Choroid plexus epithelial cell (primary cell): ENCODE results near the gene ZFAND2A.
"Not testable (repeated sequence)": the region's sequence is repeated elsewhere in the genome, so short reads cannot be mapped to it uniquely, and the experiment has no call there.

Experiments used
- DNase-seq: peaks from one replicate; pipeline ENCODE4 v3.0.0-alpha.2; 2010; ENCODE audit warnings: low read depth
- H3K4me3 ChIP-seq: 2 replicates; pipeline ENCODE4 v1.5.1; 2011; ENCODE audit warnings: low read depth, mild to moderate bottlenecking, control low read depth, low read length, moderate library complexity
- TF ChIP-seq, protein P1 (sequence below): conservative IDR thresholded peaks from 2 replicates; pipeline ENCODE4 v1.5.1; 2011; ENCODE audit warnings: low read depth, mild to moderate bottlenecking, control low read depth, inconsistent platforms, low read length, moderate library complexity

The ZFAND2A gene

DNA sequence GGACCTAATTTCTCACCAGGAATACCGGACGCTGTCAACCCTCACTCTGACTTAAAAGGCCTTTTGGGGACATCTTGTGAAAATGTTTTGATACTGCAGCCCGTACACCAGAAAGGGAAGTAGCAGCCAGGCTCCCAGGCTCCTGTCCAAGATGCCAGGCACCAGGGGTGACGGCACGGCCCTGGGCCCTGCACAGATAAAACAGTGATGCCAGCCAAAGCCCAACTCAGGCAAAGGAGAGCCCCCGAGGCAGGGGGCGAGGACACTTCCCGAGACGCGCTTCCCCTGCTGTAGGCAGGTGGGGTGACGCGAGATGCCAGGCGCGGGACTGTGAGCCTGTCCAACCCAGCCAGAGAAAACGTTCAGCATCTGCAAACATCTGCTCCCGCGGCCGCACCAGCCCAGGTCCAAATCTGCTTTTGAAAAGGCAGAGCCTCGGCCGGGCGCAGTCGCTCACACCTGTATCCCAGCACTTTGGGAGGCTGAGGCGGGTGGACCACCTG lies 15.7 kb downstream of the ZFAND2A start:
- TF ChIP-seq, protein P1, sequence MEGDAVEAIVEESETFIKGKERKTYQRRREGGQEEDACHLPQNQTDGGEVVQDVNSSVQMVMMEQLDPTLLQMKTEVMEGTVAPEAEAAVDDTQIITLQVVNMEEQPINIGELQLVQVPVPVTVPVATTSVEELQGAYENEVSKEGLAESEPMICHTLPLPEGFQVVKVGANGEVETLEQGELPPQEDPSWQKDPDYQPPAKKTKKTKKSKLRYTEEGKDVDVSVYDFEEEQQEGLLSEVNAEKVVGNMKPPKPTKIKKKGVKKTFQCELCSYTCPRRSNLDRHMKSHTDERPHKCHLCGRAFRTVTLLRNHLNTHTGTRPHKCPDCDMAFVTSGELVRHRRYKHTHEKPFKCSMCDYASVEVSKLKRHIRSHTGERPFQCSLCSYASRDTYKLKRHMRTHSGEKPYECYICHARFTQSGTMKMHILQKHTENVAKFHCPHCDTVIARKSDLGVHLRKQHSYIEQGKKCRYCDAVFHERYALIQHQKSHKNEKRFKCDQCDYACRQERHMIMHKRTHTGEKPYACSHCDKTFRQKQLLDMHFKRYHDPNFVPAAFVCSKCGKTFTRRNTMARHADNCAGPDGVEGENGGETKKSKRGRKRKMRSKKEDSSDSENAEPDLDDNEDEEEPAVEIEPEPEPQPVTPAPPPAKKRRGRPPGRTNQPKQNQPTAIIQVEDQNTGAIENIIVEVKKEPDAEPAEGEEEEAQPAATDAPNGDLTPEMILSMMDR, result peak; percentile 35
- H3K4me3 ChIP-seq, result no peak overlapping the region
- peak; percentile 54 for DNase-seq

DNA sequence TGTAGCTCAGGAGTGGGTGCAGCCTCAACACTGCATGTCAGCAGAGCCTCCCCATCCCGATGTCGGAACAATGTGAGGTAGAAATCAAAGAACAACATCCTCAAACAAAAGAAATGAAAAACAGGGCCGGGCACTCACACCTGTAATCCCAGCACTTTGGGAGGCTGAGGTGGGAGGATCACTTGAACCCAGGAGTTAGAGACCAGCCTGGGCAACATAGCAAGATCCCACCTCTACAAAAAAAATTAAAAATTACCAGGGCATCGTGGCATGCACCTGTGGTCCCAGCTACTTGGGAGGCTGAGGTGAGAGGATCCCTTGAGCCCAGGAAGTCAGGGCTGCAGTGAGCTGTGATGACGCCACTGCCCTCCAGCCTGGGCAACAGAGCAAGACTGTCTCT lies 17.0 kb downstream of the ZFAND2A start:
- H3K4me3 ChIP-seq, DNase-seq: not testable (repeated sequence)

DNA sequence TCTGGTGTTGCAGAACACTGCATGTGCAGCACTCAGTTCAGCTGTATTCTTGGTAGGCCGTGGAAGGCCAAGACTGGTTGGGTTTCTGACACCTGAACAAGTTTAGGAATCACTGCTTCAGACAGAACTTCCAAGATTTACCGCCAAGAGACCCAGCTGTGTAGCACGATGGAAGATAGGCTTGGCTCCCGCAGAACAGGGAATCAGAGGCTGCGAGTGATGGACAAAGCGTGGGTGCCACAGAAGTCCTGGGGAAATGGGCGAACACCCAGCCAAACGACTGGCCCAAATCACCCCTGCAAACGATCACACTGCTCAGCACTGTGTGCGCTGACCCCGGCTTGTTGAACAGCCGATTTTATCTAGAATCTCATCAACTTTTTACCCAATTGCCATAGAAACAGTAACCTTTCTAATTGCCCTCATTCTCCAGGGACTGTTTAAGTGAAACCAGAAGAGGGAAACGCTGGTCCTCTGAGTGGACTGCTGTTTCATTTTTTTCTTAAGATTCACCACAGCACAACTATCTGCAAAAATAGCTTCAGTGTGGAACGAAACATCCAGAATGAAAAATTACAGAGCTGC lies 17.9 kb downstream of the ZFAND2A start:
- H3K4me3 ChIP-seq, result no peak overlapping the region
- TF ChIP-seq, protein P1, result no peak
- no peak for DNase-seq

DNA sequence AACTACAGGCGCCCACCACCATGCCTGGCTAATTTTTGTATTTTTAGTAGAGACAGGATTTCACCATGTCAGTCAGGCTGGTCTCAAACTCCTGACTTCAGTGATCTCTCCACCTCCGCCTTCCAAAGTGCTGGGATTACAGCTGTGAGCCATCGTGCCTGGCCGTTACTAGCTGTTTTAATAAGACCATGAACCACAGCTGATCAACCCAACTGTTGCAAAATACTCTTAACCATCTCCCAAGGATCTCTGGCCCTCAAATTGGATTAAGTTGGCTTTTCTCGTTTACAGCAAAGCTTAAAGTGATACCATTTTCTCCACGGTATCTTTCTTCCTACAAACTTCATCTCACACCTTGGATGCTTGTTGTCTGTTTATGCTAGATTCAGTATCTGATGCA lies 18.3 kb downstream of the ZFAND2A start:
- TF ChIP-seq, protein P1, result no peak
- no peak overlapping the region for H3K4me3 ChIP-seq
- DNase-seq, result no peak

DNA sequence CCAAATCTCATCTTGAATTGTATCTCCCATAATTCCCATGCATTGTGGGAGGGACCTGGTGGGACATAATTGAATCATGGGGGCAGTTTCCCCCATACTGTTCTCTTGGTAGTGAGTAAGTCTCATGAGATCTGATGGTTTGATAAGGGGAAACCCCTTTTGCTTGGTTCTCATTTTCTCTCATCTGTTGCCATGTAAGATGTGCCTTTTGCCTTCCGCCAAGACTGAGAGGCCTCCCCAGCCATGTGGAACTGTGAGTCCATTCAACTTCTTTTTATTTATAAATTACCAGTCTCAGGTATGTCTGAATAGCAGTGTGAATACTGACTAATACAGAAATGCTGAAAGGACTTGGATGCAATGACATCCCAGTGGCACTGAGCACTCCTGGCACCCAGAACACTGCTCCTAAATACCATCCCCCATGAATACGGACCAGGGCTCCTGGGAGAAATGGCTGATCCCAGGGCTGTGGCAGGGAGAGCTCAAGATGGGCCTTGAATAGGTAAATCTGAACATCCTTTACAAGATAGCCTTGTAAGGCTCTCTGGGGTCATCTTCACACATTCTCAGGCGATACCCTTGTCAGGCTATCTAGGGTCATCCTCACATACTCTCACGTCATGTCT lies 19.4 kb downstream of the ZFAND2A start:
- DNase-seq, result no peak
- TF ChIP-seq, protein P1, result no peak
- no peak overlapping the region for H3K4me3 ChIP-seq

DNA sequence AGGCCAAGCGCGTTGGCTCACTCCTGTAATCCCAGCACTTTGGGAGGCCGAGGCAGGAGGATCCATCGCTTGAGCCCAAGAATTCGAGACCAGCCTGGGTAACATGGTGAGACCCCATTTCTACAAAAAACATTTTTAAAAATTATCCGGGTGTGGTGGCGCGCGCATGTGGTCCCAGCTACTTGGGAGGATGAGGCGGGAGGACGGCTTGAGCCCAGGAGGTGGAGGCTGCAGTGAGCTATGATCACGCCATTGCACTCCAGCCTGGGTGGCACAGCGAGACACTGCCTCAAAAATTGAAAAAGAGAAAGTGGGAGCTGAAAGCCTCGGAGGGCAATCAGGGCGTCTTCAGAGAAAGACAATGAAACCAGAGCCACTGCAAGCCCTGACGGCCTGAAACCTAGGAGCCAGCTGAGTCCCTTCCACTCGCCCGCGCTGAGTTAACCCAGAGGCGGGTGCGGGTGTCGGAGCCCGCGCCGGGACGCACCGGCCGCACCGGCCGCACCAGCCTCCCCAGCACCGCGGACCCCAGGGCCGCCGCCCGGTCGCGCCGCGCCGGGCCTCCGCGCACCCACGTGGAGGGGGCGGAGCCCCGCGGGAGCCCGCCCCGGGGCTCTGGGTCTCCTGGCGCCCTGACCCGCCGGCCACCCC lies 22.4 kb downstream of the ZFAND2A start:
- H3K4me3 ChIP-seq, result peak overlapping the region; percentile 86
- TF ChIP-seq, protein P1, result no peak
- no peak for DNase-seq

DNA sequence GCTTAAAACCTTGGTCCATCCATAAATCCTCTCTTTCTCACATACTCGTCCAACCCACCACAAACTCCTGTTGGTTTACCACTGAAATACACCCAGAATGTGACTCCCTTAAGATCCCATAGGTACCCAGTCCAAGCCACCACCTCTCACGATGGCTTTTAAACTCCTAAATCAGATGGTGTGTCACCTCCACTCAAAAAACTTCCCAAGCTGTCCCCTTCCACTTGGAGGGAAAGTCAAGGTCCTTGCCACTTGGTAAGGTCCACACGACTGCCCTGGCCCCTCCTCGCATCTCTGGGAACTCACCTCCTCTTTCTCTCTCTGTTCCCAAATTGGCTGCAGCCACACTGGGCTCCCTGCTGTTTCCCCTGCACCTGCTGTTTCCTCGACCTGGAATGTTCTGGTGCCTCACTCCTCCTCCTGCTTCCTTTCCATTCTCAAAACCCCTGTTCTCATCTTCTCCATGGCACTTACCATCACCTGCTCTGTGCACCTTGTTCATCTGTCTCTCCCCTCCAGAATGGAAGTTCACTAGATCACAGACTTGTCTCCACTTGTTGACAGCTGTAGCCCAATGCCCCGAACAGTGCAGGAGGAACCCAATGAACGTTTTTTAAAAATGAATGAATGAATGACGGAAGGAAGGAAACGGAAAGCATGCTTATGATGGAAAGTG lies 23.0 kb downstream of the ZFAND2A start:
- TF ChIP-seq, protein P1, result no peak
- peak overlapping the region; percentile 86 for H3K4me3 ChIP-seq
- no peak for DNase-seq
